WERI-Rb-1 (cell line): ENCODE data around the gene AREL1.
A peak's percentile ranks its signal among the peaks of the same experiment; 100 is the strongest.

Source experiments
- DNase-seq: peaks from one replicate; pipeline ENCODE4 v3.0.0-alpha.2; 2020
- H3K27ac ChIP-seq: fragments of 250-450 bp; sonication (Bioruptor Pico); 2 replicates; pipeline ENCODE4 v1.5.1; 2020; ENCODE audit warnings: mild to moderate bottlenecking, moderate library complexity
- H3K27me3 ChIP-seq: fragments of 250-450 bp; sonication (Bioruptor Pico); 2 replicates; pipeline ENCODE4 v1.5.1; 2021; ENCODE audit warnings: mild to moderate bottlenecking, low read depth, moderate library complexity; ENCODE audit not compliant: insufficient read depth, severe bottlenecking
- H3K36me3 ChIP-seq: fragments of 250-450 bp; sonication (Bioruptor Pico); 2 replicates; pipeline ENCODE4 v1.5.1; 2020; ENCODE audit warnings: mild to moderate bottlenecking, moderate library complexity
- H3K4me3 ChIP-seq: 2 replicates; pipeline ENCODE4 v1.5.1; 2011; ENCODE audit warnings: low read depth, mild to moderate bottlenecking, control low read depth, low read length
- H3K9me3 ChIP-seq: fragments of 250-450 bp; sonication (Bioruptor Pico); 2 replicates; pipeline ENCODE4 v1.5.1; 2021; ENCODE audit warnings: mild to moderate bottlenecking, moderate library complexity; ENCODE audit not compliant: severe bottlenecking
- TF ChIP-seq, protein P1 (sequence below): IDR thresholded peaks from 2 replicates; pipeline ENCODE4 v1.5.1; 2011; ENCODE audit warnings: low read depth, mild to moderate bottlenecking, control low read depth, inconsistent platforms, low read length

AREL1 gene

DNA sequence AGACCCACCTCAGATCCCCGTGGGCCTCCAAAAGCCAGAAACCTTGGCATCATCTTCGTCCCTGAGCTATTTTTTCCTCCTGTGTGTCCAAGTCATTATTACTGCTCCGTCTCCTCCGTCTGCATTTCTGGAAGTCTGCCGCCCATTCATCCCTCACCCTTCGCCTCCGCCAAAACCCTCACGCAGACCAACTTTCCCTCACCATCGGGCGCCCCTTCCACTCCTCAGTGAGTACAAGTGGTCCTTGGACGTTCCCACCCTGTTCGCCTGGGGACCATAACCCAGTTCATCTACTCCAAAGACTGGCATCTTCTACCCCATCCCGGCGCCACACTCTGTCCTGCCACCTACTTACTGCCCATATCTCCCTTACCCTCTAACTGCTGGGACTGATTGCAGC lies 97.1 kb downstream of the AREL1 start:
- Histone ChIP-seq H3K4me3 (no peak overlapping the region), H3K27me3 (no peaks in the 10 kb centered on the region), H3K27ac (no peak overlapping the region), H3K9me3 (no peaks in the 10 kb centered on the region), H3K36me3 (no peaks in the 10 kb centered on the region)
- no peak for DNase-seq
- TF ChIP-seq, protein P1, sequence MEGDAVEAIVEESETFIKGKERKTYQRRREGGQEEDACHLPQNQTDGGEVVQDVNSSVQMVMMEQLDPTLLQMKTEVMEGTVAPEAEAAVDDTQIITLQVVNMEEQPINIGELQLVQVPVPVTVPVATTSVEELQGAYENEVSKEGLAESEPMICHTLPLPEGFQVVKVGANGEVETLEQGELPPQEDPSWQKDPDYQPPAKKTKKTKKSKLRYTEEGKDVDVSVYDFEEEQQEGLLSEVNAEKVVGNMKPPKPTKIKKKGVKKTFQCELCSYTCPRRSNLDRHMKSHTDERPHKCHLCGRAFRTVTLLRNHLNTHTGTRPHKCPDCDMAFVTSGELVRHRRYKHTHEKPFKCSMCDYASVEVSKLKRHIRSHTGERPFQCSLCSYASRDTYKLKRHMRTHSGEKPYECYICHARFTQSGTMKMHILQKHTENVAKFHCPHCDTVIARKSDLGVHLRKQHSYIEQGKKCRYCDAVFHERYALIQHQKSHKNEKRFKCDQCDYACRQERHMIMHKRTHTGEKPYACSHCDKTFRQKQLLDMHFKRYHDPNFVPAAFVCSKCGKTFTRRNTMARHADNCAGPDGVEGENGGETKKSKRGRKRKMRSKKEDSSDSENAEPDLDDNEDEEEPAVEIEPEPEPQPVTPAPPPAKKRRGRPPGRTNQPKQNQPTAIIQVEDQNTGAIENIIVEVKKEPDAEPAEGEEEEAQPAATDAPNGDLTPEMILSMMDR = no peak

DNA sequence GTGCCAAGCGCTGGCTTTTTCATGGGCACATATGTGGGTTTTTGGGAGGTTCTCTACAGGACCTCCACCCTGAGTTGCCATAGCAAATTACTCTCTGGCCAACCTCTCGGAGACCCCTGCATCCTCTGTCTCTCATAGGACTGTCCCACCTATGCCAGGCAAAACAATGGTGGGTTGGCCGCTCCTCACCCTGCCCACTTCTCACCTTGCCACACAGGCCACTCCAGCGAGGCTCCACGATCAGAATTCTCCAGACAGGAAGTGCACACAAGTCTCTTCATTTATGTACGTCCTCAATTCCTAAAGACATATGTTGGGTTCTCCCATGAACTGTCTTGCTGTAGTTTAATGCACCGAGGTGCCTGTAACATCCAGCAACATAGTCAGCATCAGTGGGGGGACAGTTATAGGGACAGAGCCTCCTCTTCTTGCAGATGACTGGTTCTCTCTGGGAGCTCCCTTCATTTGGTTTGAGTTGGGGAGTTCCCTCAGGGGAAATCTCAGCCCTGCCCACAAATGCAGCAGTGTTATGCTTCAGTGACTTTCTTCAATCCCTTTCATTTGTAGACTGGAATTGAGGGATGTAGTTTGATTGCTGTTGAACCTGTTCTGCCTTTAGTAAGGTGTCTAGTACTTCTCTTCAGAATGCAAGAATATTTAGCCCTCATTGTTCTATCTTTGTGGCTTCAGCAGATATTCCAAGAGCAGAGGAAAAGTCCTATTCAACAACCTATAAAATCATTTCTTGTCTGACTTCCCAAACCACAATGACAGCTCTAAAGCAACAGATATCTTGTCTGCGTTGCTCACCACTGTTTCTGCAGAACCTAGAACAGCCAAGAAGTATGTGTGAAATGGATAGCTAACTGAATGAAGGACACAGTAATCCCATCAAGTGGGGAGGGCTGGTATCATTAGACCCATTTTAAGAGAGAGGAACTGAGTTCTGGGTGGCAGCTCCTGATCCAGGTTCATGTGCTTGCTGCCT lies 98.1 kb downstream of the AREL1 start:
- TF ChIP-seq, protein P1 = no peak
- Histone ChIP-seq H3K27ac (no peak overlapping the region), H3K27me3 (no peaks in the 10 kb centered on the region), H3K36me3 (no peaks in the 10 kb centered on the region), H3K9me3 (no peaks in the 10 kb centered on the region), H3K4me3 (no peak overlapping the region)
- no peak for DNase-seq

DNA sequence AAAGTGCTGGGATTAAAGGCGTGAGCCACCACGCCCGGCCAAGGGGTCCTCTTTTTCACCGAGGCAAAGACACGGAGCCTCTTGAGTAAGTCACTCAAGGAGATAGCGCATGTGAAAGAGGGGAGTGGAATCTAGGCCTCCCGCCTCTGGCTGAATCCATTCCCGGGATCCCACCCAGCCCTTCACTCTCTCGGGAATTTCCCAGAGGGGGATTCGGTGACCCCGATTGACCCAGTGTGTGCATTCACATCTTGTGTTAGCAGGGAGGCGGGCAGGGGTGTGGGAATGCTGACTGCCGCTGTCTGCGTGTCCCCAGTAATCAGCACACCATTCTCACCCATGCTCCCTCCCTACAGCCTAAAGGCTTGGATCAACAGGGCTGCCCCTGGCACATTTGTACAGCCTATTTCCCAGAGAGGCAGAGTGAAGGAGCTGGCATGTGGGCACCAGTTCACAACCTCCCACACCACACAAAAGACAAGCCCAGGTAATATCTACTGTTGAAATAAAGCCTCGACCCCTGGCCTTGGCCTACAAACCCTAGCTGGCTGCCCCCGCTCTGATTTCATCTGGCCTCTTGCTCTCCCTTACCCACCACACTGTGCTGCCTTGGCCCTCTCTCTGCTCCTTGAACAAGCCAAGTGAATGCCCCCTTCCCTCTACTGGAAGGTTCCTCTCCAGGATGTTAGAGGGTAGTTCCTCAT lies 99.5 kb downstream of the AREL1 start:
- H3K27ac ChIP-seq = 0 out of 2 replicates have a peak overlapping the region, but pooled peaks have one; percentile 42
- TF ChIP-seq, protein P1 = no peak
- no peak for DNase-seq

DNA sequence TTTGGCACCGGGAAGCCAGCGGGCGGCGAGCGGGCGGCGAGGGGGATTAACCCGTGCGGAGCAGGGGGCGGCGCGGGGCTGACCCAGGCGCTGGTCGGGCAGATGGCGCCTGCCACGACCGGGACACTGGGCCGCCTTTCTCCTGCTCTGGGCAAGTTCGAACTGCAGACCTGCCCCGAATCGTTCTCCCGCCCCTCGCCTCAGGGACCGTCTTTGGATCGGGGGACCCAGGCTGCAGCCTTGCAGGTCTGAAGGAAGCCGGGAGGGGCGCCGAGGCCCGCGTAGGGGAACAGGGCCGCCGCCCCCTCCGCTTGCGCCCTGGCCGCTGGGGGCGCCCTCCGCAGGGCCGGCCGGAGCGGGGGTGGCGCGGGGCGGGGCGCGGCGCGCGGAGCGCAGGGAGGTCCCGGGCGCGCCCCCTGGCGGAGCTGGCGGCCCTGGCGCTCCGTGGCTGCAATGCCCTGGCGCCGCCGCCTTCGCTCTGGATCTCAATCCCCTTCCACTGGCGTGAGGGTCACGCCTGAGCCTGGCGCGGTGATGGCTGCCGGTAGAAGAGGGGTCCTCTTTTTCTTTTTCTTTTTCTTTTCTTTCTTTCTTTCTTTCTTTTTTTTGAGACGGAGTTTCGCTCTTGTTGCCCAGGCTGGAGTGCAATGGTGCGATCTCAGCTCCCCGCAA lies 100.4 kb downstream of the AREL1 start:
- Histone ChIP-seq H3K4me3 (peak overlapping the region; percentile 46), H3K27me3 (no peaks in the 10 kb centered on the region), H3K36me3 (no peaks in the 10 kb centered on the region), H3K27ac (peak overlapping the region; percentile 71), H3K9me3 (no peaks in the 10 kb centered on the region)
- DNase-seq = peak; percentile 58
- TF ChIP-seq, protein P1 = peak; percentile 70

More for the DNA sequence above, 99.5 kb downstream of the AREL1 start:
- Histone ChIP-seq H3K36me3 (no peaks in the 10 kb centered on the region), H3K4me3 (no peak overlapping the region), H3K9me3 (no peaks in the 10 kb centered on the region), H3K27me3 (no peaks in the 10 kb centered on the region)

- H3K27me3 ChIP-seq = no peaks in the 10 kb centered on the region
- H3K9me3 ChIP-seq = no peaks in the 10 kb centered on the region
- TF ChIP-seq, protein P1 = no peak
- no peak for DNase-seq
- H3K27ac ChIP-seq = peak within 1 kb of the TSS; percentile 71
- H3K4me3 ChIP-seq = peak within 1 kb of the TSS; percentile 46
- H3K36me3 ChIP-seq = no peaks in the 10 kb centered on the region
Observed at GRCh38 chr14:74611650-74612349, 101.1 kb downstream of the AREL1 start, which contains the start of gene LTBP2. TSS of gene LTBP2 (minus strand) at chr14:74612237. CDS start at chr14:74611944, 293 bp downstream.
